GM19193 (cell line): ENCODE data around the gene FAM3A.

Experiments used
- POLR2A ChIP-seq: IDR thresholded peaks from 4 replicates; pipeline ENCODE4 v1.6.1; 2011; ENCODE audit not compliant: insufficient read depth, insufficient read length; ENCODE audit errors: extremely low read depth

Gene FAM3A

GRCh38 chrX:154460326-154460725 is 55.7 kb downstream of the FAM3A start:
- no peak for TF ChIP-seq POLR2A

- no peak for TF ChIP-seq POLR2A
These were observed 56.2 kb downstream of the FAM3A start for GRCh38 chrX:154459832-154460231.

GRCh38 chrX:154458954-154459778 is 56.9 kb downstream of the FAM3A start:
- no peak for TF ChIP-seq POLR2A

GRCh38 chrX:154458116-154458953 is 57.7 kb downstream of the FAM3A start, which contains the start of gene PLXNA3:
Gene PLXNA3, plus strand, starts transcription at chrX:154458281. Its CDS starts 1,903 bp downstream, at chrX:154460184.
- peak; percentile 47 for TF ChIP-seq POLR2A

- no peak for TF ChIP-seq POLR2A
These were observed 58.4 kb downstream of the FAM3A start for GRCh38 chrX:154457491-154458115.
